ENCODE data around the gene GCHFR.

DNA sequence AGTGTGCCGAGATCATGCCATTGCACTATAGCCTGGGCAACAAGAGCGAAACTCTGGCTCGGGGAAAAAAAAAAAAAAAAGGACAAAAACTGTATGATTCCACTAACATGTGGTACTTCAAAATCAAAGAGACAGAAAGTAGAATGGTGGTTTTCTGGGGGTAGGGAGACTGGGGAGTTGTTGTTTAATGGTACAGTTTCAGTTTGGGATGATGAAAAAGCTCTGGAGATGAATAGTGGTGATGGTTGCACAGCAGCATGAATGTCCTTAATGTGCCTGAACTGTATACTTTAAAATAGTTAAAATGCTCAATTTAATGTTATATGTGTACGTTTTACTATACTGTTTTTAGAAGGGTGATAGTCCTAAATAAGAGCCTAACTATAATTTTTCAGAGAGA is 41.5 kb upstream of the GCHFR start:
- TF ChIP-seq, protein P1, sequence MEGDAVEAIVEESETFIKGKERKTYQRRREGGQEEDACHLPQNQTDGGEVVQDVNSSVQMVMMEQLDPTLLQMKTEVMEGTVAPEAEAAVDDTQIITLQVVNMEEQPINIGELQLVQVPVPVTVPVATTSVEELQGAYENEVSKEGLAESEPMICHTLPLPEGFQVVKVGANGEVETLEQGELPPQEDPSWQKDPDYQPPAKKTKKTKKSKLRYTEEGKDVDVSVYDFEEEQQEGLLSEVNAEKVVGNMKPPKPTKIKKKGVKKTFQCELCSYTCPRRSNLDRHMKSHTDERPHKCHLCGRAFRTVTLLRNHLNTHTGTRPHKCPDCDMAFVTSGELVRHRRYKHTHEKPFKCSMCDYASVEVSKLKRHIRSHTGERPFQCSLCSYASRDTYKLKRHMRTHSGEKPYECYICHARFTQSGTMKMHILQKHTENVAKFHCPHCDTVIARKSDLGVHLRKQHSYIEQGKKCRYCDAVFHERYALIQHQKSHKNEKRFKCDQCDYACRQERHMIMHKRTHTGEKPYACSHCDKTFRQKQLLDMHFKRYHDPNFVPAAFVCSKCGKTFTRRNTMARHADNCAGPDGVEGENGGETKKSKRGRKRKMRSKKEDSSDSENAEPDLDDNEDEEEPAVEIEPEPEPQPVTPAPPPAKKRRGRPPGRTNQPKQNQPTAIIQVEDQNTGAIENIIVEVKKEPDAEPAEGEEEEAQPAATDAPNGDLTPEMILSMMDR (IDR thresholded peaks at IDR 0.05) = no peak
- no peak for TF ChIP-seq POLR2AphosphoS5 (IDR thresholded peaks at IDR 0.05)
- no peak for TF ChIP-seq POLR2A (IDR thresholded peaks at IDR 0.05; ENCODE audit: low read depth)
- no peak for TF ChIP-seq EP300 (IDR thresholded peaks at IDR 0.05)

All from esophagus muscularis mucosa (tissue), 4 donors.